Breast epithelium (tissue), 4 donors: ENCODE data around the gene CYP27C1. TPM values are rescaled to one million over a fixed set of nuclear protein-coding genes. Genes with fewer than 3 reads are reported as not detected.

Experiments used
- DNase-seq, 2 donors: peaks; one replicate each; pipeline ENCODE4 v3.0.0-alpha.2; 2019; ENCODE audit warnings: low spot score in 2 of 2
- H3K27ac ChIP-seq, 2 donors: fragments of 200-600 bp; sonication (generic) in 1 of 2; one replicate each; pipeline ENCODE4 v1.5.1; 2016 to 2019; ENCODE audit warnings: mild to moderate bottlenecking in 1 of 2
- H3K27me3 ChIP-seq, 2 donors: fragments of 200-600 bp; sonication (generic) in 1 of 2; one replicate each; pipeline versions ENCODE4 v1.5.1 to v1.6.0; 2017 to 2019; ENCODE audit warnings: control low read depth in 1 of 2, mild to moderate bottlenecking in 1 of 2
- H3K36me3 ChIP-seq: fragments of 200-600 bp; one replicate; pipeline ENCODE4 v1.5.1; 2019
- H3K4me1 ChIP-seq, 2 donors: fragments of 200-600 bp; sonication (generic); one replicate each; pipeline ENCODE4 v1.5.1; 2016 to 2019; ENCODE audit warnings: control low read depth in 1 of 2
- H3K4me3 ChIP-seq, 3 donors: fragments of 200-600 bp; sonication (generic); 1 replicate in 2 of 3; 2 replicates in 1 of 3; pipeline ENCODE4 v1.5.1; 2016 to 2019; ENCODE audit warnings: mild to moderate bottlenecking in 3 of 3, moderate library complexity in 2 of 3
- H3K9me3 ChIP-seq, 2 donors: fragments of 200-600 bp; sonication (generic) in 1 of 2; one replicate each; pipeline ENCODE4 v1.5.1; 2016 to 2019; ENCODE audit warnings: control low read depth in 1 of 2
- POLR2A ChIP-seq: fragments of 450-650 bp; IDR thresholded peaks from one replicate; pipeline ENCODE4 v1.6.1; 2016; ENCODE audit warnings: antibody characterized with exemption, mild to moderate bottlenecking, moderate library complexity
- POLR2AphosphoS5 ChIP-seq, 3 donors: sonication (generic); formaldehyde crosslinking; IDR thresholded peaks; one replicate each; pipeline ENCODE4 v1.6.1; 2017; ENCODE audit warnings: antibody characterized with exemption in 3 of 3
- intact Hi-C: fragments of 100-400 bp; cut with DNase I; formaldehyde crosslinking; loops from one replicate; pipeline ENCODE4 v1.15.1; 2023; ENCODE audit warnings: low total_unique reads
- total RNA-seq, 3 donors: library from RNA; depleted of rRNA; stranded (reverse); fragments of >200 nt; gene quantifications; one replicate each; pipeline ENCODE4 v1.1.0, GENCODE V29; 2016
- TF ChIP-seq, protein P1 (sequence below), 3 donors: fragments of 450-650 bp; IDR thresholded peaks; one replicate each; pipeline ENCODE4 v1.5.1; 2016 to 2017; ENCODE audit warnings: antibody characterized with exemption in 3 of 3, mild to moderate bottlenecking in 3 of 3, moderate library complexity in 3 of 3

Gene CYP27C1
- total RNA-seq, 3 donors from 2014 or later, result 0.29 to 0.48 (median 0.33) TPM

DNA sequence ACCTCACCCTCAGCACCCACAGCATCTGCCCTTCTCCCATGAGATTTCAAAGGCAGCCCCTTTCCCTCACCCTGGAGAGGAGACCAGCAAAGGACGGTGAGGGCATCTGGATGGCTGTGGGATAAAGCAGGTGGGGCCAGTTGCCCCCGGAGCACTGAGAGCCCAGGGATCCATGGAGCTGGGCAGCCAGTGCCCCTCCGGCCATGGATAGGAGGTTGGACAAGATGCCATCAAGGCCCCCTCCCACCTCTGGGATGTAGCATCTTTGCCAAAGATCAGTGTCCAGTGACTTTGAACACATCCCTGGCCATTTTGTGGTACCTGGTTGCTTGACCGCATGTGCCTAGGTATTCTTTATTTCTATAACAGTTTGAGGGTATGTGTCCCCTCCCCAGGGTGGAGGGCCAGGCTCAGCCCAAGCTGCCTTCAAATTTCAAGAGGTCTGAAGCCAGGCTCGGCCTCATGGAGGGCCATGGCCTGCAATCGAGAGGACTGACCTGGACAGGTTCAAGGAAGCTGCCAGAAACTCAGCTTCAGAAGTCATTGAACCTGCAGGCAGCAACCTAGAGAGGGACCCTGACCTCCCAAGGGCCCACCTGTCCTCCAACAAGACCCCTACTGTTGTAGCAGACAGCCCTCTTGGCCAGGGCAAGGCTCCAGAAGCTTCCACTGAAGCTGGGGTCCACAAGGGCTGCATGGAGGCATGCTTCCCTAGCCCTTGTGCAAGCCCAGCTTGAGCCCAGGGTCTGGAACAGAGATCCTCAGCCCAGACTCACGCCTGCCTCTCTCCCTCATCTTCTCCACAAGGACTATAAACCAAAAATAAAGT, 57.6 kb downstream of the CYP27C1 start:
- no peak for TF ChIP-seq POLR2A
- intact Hi-C loops, result no loop called here
- no peak for DNase-seq

DNA sequence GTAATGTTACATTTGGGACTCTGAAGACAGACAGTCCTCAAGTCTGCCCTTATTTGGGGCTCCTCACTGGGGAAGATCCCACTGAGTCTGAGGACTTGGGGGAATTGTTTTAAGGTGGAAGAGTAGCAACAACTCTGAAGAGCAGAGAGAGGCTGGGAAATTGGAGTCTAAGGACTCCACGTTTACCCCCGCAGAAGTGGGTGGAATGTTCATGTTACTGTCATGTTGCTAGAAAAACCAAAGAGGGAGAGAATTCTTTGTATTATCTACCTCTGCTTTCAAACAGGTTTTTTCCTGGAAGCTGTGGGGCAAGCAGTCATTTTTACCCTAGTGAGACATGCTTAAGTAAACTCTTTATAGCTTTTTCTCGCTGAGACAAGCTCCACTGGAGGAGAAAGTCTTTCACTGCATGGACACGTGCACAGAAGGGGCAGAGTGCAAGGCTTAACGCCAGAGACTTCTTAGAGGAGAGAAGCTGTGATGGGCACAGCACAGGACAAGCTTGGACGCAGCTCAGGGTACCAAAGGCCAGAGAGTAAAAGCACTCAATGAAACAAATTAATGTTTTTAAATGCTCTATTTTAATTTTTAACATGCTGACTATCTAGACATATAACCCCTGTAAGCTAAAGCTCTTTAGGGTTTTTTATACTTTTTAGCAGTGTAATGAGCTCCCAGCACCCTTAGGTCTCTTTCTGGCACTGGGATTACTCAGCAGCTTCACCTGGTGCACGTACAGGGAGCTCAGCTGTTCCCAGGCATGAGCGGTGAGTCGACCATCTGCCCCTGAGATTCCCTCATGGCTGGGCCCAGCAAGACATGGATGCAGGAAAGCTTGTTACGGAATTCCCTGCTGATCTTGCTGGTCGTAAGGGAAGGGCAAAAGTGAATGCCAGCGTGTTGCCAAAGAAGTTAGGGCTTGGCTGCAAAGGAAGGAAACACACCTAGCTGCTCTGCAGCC, 58.6 kb downstream of the CYP27C1 start:
- intact Hi-C loops, result no loop called here
- Histone ChIP-seq H3K9me3 (no peaks in the 10 kb centered on the region), H3K4me1 (no peaks in the 10 kb centered on the region), H3K27ac (no peak overlapping the region), H3K27me3 (no peaks in the 10 kb centered on the region), H3K36me3 (no peaks in the 10 kb centered on the region), H3K4me3 (no peak overlapping the region)
- no peak for DNase-seq
- TF ChIP-seq, protein P1, sequence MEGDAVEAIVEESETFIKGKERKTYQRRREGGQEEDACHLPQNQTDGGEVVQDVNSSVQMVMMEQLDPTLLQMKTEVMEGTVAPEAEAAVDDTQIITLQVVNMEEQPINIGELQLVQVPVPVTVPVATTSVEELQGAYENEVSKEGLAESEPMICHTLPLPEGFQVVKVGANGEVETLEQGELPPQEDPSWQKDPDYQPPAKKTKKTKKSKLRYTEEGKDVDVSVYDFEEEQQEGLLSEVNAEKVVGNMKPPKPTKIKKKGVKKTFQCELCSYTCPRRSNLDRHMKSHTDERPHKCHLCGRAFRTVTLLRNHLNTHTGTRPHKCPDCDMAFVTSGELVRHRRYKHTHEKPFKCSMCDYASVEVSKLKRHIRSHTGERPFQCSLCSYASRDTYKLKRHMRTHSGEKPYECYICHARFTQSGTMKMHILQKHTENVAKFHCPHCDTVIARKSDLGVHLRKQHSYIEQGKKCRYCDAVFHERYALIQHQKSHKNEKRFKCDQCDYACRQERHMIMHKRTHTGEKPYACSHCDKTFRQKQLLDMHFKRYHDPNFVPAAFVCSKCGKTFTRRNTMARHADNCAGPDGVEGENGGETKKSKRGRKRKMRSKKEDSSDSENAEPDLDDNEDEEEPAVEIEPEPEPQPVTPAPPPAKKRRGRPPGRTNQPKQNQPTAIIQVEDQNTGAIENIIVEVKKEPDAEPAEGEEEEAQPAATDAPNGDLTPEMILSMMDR (IDR thresholded peaks at IDR 0.05), result no peak
- TF ChIP-seq POLR2A, result no peak
- no peak for TF ChIP-seq POLR2AphosphoS5 (IDR thresholded peaks at IDR 0.05)

More for the DNA sequence above, 57.6 kb downstream of the CYP27C1 start:
- H3K9me3 ChIP-seq, result no peaks in the 10 kb centered on the region
- H3K4me3 ChIP-seq, result no peak overlapping the region
- no peaks in the 10 kb centered on the region for H3K27me3 ChIP-seq
- H3K4me1 ChIP-seq, result no peaks in the 10 kb centered on the region
- H3K36me3 ChIP-seq, result no peaks in the 10 kb centered on the region
- H3K27ac ChIP-seq, result no peak overlapping the region

DNA sequence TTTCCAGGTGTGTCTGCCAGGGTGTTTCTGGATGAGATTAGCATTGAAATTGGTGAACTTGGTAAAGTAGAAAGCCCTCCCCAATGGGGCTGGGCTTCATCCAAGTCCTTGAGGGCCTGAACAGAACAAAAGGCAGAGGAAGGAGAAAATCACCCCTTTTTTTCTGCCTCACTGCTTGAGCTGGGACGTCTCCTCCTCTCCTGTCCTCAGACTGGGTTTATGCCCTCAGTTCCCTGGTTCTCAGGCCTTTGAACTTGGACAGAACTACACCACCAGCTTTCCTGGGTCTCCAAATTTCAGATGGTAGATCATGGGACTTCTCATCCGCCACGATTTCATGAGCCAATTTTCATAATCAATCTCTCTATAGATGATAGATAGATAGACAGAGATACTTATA, 59.4 kb downstream of the CYP27C1 start:
- Histone ChIP-seq H3K4me1 (no peaks in the 10 kb centered on the region), H3K4me3 (no peak overlapping the region), H3K36me3 (no peaks in the 10 kb centered on the region), H3K9me3 (no peaks in the 10 kb centered on the region), H3K27ac (no peak overlapping the region), H3K27me3 (no peaks in the 10 kb centered on the region)
- DNase-seq, result no peak
- intact Hi-C loops, result no loop called here
- TF ChIP-seq POLR2A (no peak), POLR2AphosphoS5 (IDR thresholded peaks at IDR 0.05) (no peak)
- TF ChIP-seq, protein P1 (IDR thresholded peaks at IDR 0.05), result no peak

DNA sequence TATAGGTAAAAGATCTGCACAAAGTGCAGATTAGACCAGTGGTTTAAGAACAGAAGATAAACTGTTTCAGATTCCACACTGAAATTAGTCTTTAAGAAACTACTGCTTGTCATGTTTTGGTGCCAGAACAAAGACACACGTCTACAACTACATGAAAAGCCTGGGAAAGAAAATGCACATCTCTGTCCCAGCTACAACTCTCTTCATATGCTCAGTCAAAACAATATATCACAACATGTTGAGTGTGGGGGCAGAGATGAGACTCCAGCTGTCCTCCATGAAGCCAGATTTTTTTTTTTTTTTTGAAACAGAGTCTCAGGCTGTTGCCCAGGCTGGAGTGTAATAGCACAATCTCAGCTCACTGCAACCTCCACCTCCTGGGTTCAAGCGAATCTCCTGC, 60.6 kb downstream of the CYP27C1 start:
- TF ChIP-seq POLR2A (no peak), POLR2AphosphoS5 (IDR thresholded peaks at IDR 0.05) (no peak)
- TF ChIP-seq, protein P1 (IDR thresholded peaks at IDR 0.05), result no peak
- no peak for DNase-seq
- intact Hi-C loops, result no loop called here

DNA sequence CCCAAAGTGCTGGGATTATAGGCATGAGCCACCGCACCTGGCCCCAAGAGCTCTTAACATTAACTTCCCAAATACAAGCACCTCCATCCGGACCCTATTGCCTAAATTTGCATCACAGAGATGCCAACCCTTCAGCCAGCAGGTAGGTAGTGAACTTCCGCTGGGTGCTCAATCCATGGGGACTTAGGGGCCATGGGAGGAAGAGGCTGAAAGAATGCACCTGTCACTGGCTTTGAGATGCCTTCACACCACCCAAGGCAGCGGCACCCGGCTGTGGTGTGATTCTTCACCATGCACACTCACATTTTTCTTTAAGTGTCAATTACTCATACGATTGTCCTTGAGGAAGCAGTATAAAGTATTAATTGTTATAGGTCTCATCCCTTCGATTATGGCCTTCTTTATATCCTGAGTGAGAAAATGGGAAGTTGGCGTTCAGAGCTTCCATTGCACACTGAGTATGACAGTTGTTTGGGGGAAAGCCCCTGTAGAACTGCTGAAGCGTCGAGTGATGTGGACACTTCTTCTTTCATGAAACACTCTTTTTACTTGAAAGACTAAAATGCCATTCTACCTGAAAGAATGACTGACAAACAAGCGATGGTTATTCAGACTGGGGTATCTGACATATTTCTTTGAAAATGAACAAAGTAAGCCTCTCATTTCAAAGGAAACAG, 61.3 kb downstream of the CYP27C1 start:
- TF ChIP-seq POLR2AphosphoS5 (IDR thresholded peaks at IDR 0.05), result no peak
- H3K4me3 ChIP-seq, result no peak overlapping the region
- DNase-seq, result no peak
- no peaks in the 10 kb centered on the region for H3K36me3 ChIP-seq
- peaks cover 0 to 3% of the 10 kb centered on the region in 2 donors for H3K4me1 ChIP-seq
- H3K27ac ChIP-seq, result no peak overlapping the region
- no peaks in the 10 kb centered on the region for H3K9me3 ChIP-seq
- no peaks in the 10 kb centered on the region for H3K27me3 ChIP-seq
- intact Hi-C loops, result no loop called here

More for the DNA sequence above, 60.6 kb downstream of the CYP27C1 start:
- Histone ChIP-seq H3K27me3 (no peaks in the 10 kb centered on the region), H3K4me3 (no peak overlapping the region), H3K4me1 (no peaks in the 10 kb centered on the region), H3K36me3 (no peaks in the 10 kb centered on the region), H3K9me3 (no peaks in the 10 kb centered on the region), H3K27ac (no peak overlapping the region)
